Activated CD4-positive, alpha-beta T cell treated with anti-CD3 and anti-CD28 coated beads, Interleukin-2, amount 50 U/mL, for 1 hour (primary cell): ENCODE measurements around the gene MED31.
"Not testable (repeated sequence)": the region's sequence is repeated elsewhere in the genome, so short reads cannot be mapped to it uniquely, and the experiment has no call there.

ENCODE experiments used
- DNase-seq: peaks from one replicate; pipeline ENCODE4 v3.0.0-alpha.2; 2020

The MED31 gene

GRCh38 chr17:6676802-6677157 lies 25.4 kb upstream of the MED31 start:
- DNase-seq, result no peak

GRCh38 chr17:6675201-6675825 lies 23.9 kb upstream of the MED31 start:
- DNase-seq, result no peak

- DNase-seq, result no peak
Observed at GRCh38 chr17:6674586-6674985, 23.2 kb upstream of the MED31 start.

- no peak for DNase-seq
Observed at GRCh38 chr17:6671431-6671830, 20.0 kb upstream of the MED31 start.

GRCh38 chr17:6670999-6671398 lies 19.6 kb upstream of the MED31 start:
- DNase-seq, result no peak

GRCh38 chr17:6670571-6670970 lies 19.2 kb upstream of the MED31 start:
- DNase-seq, result no peak

GRCh38 chr17:6669479-6670212 lies 18.2 kb upstream of the MED31 start:
- no peak for DNase-seq

GRCh38 chr17:6668727-6669425 lies 17.5 kb upstream of the MED31 start:
- DNase-seq, result no peak

- no peak for DNase-seq
Observed at GRCh38 chr17:6668219-6668618, 16.8 kb upstream of the MED31 start.

- DNase-seq, result no peak
Observed at GRCh38 chr17:6667516-6667915, 16.1 kb upstream of the MED31 start.

GRCh38 chr17:6666557-6666956 lies 15.2 kb upstream of the MED31 start:
- DNase-seq, result no peak

GRCh38 chr17:6666077-6666521 lies 14.7 kb upstream of the MED31 start:
- DNase-seq, result no peak

- DNase-seq, result not testable (repeated sequence)
Observed at GRCh38 chr17:6663200-6663599, 11.8 kb upstream of the MED31 start.

GRCh38 chr17:6661464-6661848 lies 10.1 kb upstream of the MED31 start:
- DNase-seq, result no peak

- no peak for DNase-seq
Observed at GRCh38 chr17:6660805-6661463, 9.5 kb upstream of the MED31 start.

- DNase-seq, result no peak
Observed at GRCh38 chr17:6660101-6660500, 8.7 kb upstream of the MED31 start.

- not testable (repeated sequence) for DNase-seq
Observed at GRCh38 chr17:6658411-6658810, 7.0 kb upstream of the MED31 start.

GRCh38 chr17:6657633-6658287 lies 6.4 kb upstream of the MED31 start:
- DNase-seq, result no peak

- peak; percentile 66 for DNase-seq
Observed at GRCh38 chr17:6656797-6657632, 5.6 kb upstream of the MED31 start.

GRCh38 chr17:6655732-6656361 lies 4.4 kb upstream of the MED31 start:
- not testable (repeated sequence) for DNase-seq
